Stimulated activated CD4-positive, alpha-beta T cell treated with anti-CD3 and anti-CD28 coated beads, TNF-alpha, amount 100 ng/mL, for 48 hours (primary cell): ENCODE results near the gene PARD3B.

Source experiments
- DNase-seq, 3 donors: peaks; one replicate each; pipeline ENCODE4 v3.0.0-alpha.2; 2020; ENCODE audit warnings: low read depth in 3 of 3

The PARD3B gene

GRCh38 chr2:205556841-205557539, 1011.7 kb downstream of the PARD3B start:
- no peak for DNase-seq

GRCh38 chr2:205557873-205558272, 1012.6 kb downstream of the PARD3B start:
- no peak for DNase-seq

- no peak for DNase-seq
Observed at GRCh38 chr2:205561441-205561840, 1016.2 kb downstream of the PARD3B start.

- DNase-seq, result no peak
Observed at GRCh38 chr2:205563646-205564045, 1018.4 kb downstream of the PARD3B start.

- no peak for DNase-seq
Observed at GRCh38 chr2:205564346-205565141, 1019.3 kb downstream of the PARD3B start.

GRCh38 chr2:205565142-205565522, 1019.9 kb downstream of the PARD3B start:
- DNase-seq, result no peak

GRCh38 chr2:205566606-205567168, 1021.4 kb downstream of the PARD3B start:
- no peak for DNase-seq

GRCh38 chr2:205568620-205569019, 1023.3 kb downstream of the PARD3B start:
- no peak for DNase-seq

- no peak for DNase-seq
Observed at GRCh38 chr2:205570648-205571047, 1025.4 kb downstream of the PARD3B start.

- no peak for DNase-seq
Observed at GRCh38 chr2:205571360-205571959, 1026.2 kb downstream of the PARD3B start.

GRCh38 chr2:205574001-205574400, 1028.7 kb downstream of the PARD3B start:
- DNase-seq, result no peak

GRCh38 chr2:205579335-205579734, 1034.1 kb downstream of the PARD3B start:
- DNase-seq, result no peak

GRCh38 chr2:205580212-205580987, 1035.1 kb downstream of the PARD3B start:
- DNase-seq, result no peak

GRCh38 chr2:205582366-205582765, 1037.1 kb downstream of the PARD3B start:
- no peak for DNase-seq

GRCh38 chr2:205585449-205586383, 1040.4 kb downstream of the PARD3B start:
- no peak for DNase-seq

GRCh38 chr2:205586626-205587025, 1041.4 kb downstream of the PARD3B start:
- no peak for DNase-seq

GRCh38 chr2:205589479-205589878, 1044.2 kb downstream of the PARD3B start:
- DNase-seq, result no peak

GRCh38 chr2:205590759-205591158, 1045.5 kb downstream of the PARD3B start:
- no peak for DNase-seq

- DNase-seq, result no peak
Observed at GRCh38 chr2:205593891-205594290, 1048.6 kb downstream of the PARD3B start.

GRCh38 chr2:205596581-205596980, 1051.3 kb downstream of the PARD3B start:
- no peak for DNase-seq
